ENCODE measurements around the gene PAM.

The PAM gene

DNA sequence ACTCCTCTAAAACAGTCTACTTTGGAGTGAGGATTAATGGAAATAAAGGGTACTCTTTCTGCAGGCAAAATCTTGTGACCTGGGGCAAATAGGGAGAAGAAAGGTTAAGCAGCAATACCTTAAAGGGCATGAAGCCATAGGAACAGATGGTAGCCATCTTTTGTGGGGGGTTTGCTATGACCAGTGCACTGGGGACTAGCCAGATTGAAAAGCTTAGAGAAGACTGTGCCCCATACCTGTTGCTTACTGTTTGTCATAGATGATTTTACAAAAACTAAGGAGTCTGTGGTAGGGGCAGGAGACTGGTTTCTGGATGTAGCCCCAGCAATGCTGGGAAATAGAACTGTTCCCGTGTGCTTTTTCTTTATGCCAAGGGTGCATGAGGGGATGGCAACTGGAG is 58.6 kb downstream of the PAM start:
- DNase-seq (ENCODE audit: low read depth, low spot score) = no peak

DNA sequence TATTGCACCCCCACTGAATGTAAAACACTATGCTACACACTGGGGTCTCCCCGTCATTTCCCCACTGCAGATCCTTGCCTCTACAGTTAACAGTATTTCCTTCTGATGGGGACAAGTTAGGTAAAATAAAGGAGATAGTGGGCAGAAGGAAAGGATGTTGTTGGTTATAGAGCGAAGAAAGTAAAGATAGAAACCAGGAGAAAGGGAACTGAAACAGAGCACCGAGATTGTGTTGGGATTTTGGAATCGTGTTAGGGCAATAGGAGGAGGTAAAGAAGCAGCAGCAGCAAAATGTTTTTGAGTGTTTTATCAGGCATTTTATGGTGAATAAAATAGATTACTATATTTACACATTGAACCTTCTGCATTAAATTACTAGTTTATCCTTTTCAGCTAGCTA is 60.0 kb downstream of the PAM start:
- no peak for DNase-seq (ENCODE audit: low read depth, low spot score)

DNA sequence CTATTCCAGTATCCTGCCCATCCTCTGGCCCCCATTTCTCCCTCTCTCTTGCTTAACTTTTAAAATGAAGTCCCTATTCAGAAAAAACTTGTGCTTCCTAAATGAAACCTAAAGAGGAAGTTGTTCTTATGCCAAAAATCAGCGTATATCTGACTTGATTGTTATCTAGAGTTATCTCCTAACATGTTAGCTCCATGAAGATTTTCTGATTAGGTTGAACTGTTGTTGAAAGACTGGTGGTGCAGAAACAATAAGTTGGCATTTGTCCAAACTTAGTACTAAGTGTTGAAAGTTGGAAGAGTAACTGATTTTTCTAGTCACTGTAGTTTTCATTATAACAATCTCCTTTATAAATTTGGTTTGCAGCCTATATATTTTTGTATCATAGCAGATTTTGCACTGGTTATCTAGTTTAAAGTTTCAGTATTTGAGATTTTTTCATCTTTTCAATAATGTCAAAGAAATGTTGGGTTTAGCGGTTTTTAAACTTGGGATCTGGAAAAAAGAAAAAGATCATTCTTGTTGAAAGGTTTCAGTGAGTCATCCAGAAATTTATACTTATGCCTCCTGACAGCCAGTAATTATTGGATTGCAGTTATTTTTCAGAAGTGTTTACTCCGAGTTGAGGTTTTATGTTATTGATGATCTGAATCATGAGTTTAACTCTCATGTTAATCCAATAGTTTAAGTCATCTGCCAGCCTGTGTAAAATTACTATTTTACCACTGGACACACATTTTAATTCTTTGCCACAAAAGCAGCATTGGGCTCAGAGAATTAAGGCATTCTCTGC is 60.6 kb downstream of the PAM start:
- no peak for DNase-seq (ENCODE audit: low read depth, low spot score)

GRCh38 chr5:102818345-102818744 is 63.2 kb downstream of the PAM start:
- DNase-seq (ENCODE audit: low read depth, low spot score) = no peak

GRCh38 chr5:102818934-102819333 is 63.8 kb downstream of the PAM start:
- DNase-seq (ENCODE audit: low read depth, low spot score) = no peak

DNA sequence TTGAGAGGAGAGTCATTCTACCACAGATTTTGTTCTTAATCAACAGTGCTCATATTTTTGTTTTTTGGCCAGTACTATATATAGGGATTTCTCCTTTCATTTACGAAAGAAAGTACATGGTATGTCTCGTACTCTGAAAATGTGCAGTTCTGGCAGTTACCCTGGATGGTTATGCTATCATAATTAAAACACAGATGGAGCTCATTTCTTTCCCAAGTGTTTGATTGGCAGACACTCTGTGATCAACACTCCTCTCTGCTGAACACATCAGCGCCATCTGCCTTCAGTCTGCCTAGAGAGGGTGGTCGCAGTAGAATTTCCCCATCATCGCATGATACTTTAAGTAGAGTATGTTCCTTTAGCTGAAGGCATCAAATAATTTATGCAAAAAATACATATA is 64.5 kb downstream of the PAM start:
- DNase-seq (ENCODE audit: low read depth, low spot score) = no peak

DNA sequence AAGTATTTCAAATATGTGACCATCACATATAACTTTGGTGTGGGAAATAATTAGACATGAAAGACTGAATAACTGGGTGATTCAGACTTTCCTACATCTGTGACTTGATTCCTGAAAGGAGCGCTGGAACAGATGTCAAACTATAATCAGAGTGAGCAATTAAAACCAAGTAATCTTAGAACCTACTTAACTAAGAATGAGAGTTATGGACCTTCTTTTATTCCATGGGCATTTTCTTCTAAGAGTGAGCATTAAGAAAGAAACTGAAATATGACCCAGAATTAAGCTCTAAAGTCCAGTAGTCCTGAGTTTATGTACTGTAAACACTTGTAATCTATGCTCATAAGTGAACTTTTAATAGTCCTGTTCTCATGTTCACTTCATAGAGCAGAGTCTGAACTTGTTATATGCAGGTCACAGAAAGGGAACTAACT is 68.4 kb downstream of the PAM start:
- no peak for DNase-seq (ENCODE audit: low read depth, low spot score)

DNA sequence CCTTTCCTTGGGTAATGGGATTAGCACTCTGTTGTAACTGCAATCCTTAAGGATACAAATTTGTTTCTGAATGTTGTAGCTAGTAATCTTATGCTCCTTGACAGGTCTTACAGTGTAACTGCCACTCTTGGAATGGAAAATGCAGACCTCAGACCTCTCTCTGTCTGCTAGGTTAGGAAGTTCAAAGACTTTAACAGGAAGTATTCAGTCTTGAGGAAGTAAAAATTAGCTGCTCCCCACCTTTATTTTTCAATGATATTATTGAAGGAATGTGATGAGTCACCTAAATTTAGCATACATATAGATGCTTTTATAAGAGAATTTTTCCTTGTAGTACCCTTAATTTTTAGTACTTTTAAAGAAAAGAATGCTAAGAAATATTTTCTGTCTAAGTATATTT is 71.5 kb downstream of the PAM start:
- no peak for DNase-seq (ENCODE audit: low read depth, low spot score)

DNA sequence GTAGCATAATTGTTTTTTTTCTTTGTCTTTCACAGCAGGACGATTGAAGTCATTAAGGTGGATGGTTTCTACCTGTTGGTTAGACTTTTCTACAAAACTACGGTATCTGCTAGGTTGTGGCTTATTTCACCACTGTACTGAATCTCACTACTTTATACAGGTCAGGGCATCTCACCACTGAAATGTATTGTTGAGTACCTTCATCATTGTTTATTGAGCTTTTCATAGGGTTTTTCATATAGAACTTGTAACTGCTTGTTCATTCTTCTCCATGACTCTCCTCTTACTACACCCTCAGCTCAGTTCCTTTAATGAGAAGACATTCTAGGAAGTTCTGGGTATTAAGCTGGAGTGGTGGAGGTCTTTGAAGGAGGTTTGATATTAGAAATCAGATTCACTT is 75.1 kb downstream of the PAM start:
- DNase-seq (ENCODE audit: low read depth, low spot score) = no peak

DNA sequence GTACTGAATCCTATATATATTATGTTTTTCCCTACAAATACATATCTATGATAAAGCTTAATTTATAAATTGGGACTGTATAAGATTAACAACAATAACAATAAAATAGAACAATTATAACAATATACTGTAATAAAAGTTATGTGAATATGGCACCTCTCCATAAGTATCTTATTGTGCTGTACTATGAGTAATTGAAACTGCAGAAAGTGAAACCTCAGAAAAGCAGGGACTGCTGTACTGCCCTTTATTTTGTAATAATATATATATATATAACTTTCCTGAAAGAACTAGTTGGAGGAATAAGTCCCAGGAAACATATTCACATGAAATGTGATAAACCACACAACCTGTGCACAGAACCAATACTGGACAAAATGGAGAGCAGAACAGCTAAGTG is 77.3 kb downstream of the PAM start:
- no peak for DNase-seq (ENCODE audit: low read depth, low spot score)

DNA sequence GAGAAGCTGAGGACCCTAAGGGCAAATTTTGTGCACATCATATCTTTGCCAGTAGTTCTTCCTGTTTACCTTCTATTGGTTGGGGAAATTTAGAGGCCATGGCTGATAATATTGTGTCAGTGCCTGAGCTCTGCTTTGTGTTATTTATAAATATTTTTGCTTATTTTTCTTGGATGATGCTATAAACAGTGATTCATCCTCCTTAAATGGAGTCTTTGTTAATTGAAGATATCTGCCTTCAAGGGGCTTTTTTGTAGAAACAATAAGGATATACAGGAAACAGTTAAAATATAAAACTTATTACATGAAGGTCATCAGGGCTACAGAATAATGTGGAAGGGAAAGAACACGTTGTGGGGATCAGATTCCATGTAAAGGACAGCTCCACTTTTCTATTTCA is 78.0 kb downstream of the PAM start:
- no peak for DNase-seq (ENCODE audit: low read depth, low spot score)

DNA sequence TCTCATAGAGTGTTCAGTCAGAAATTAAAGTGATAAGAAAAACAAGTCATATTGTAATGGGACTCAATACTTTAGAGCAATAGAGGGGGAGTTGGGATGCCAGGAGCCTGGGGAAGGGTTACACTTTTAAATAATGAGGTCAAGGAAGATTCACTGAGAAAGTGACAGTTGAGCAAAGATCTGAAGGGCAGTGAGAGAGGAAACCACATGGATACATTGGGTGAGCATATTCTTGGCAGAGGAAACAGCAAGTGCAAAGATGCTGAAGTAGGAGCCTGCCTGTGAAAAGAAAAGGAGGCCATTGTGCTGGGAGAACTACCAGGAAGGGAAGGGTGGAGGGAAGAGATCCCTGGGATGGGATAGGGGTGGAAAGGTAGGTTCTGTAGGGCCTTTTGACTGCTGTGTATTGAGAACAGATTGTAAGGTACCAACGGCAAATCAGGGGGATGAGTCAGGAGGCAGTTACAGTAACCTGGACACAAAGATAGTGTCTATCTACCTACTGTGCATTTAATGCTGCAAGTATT is 79.4 kb downstream of the PAM start:
- DNase-seq (ENCODE audit: low read depth, low spot score) = no peak

DNA sequence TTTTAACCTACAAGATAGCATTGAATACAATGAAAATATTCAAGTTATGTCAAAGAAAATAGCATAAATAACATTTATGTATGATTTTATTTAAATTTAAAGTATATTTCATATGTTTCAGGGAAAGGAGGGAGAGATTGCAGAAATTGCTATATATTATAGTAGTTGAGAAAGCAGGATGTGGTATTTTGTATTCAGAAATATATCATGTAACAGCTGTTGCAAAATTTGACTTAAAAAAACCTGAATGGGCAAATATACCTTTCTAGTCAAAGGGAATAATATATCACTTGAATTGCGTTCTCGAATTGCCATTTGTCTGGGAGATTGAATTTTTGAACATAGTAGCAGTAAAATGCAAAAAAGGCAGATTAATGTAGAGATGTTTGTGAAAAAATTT is 80.6 kb downstream of the PAM start:
- DNase-seq (ENCODE audit: low read depth, low spot score) = no peak

DNA sequence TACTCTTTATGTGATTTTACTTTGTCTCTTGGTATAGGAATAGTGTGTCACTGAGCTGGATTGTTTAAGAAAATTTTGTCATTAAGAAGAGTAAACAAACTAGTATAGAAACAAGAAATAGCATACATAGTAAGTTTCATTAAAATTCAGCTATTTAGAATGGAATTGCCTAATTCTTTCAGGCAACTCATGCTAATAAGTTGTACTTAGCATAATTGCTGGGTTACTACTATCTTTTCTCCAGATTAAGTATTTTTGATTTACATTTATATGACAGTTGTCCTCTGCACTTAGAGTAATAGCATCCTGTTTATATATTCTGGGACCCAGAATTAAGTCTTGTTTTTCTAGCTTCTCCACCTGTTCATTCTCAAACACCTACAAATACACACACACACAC is 85.9 kb downstream of the PAM start:
- DNase-seq (ENCODE audit: low read depth, low spot score) = no peak

GRCh38 chr5:102843997-102844396 is 88.9 kb downstream of the PAM start:
- DNase-seq (ENCODE audit: low read depth, low spot score) = no peak

GRCh38 chr5:102845041-102845440 is 89.9 kb downstream of the PAM start:
- no peak for DNase-seq (ENCODE audit: low read depth, low spot score)

DNA sequence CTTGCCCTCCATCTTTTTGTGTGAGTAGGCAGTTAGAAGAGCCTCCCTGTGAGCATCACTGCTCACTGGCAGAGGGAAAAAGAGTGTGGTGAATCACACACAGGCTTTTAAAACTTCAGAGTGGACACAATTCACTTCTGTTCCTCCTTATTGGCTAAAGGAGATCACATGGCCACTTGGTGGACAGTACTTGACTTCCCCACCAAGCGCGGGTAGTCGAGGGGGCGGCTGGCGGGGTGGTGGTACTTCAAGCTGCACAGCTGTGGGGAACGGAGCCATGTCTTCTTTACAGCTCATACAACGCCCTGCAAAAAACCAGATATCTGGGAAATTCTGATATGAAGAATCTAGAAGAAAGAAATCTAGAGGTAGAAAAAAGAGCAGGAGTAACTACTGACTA is 95.4 kb downstream of the PAM start:
- DNase-seq (ENCODE audit: low read depth, low spot score) = no peak

DNA sequence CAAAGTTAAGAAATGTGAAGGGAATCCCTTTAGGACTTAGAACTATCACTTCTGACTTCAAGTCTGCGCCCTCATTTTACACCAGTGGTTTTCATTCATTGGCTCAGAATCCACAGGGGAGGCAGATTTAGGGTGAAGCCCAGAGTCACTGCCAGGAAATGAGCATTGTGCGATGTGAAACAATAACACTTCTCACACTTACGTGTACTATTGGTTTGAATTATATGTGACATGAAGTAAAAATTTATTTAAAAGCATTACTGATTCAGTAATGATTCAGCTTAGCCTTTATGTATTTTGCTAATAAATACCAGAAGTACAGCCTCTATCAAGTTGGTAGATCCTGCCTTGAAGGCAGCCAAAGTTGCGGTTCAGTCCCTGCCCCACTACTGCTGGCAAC is 98.6 kb downstream of the PAM start:
- DNase-seq (ENCODE audit: low read depth, low spot score) = no peak

- DNase-seq (ENCODE audit: low read depth, low spot score) = no peak
Measured at GRCh38 chr5:102855681-102856388, 100.7 kb downstream of the PAM start.

DNA sequence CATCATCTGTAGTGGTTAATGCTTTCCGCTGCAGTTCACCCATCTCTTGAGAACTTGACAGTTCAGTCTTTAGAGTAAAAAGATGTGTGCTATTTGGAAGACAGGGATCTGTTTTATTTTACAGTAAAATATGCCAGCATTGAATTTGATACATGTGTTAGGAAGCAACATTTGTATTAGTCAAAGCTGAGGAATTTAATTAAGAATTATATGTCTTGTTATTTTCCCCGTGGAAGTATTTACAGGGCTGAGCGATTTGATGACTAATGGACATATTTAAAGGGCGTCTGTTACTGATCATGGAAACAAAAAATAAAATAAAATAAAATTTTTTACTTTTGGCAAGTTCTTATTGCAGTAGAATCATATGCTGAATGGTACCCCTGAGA is 101.3 kb downstream of the PAM start:
- no peak for DNase-seq (ENCODE audit: low read depth, low spot score)

DNA sequence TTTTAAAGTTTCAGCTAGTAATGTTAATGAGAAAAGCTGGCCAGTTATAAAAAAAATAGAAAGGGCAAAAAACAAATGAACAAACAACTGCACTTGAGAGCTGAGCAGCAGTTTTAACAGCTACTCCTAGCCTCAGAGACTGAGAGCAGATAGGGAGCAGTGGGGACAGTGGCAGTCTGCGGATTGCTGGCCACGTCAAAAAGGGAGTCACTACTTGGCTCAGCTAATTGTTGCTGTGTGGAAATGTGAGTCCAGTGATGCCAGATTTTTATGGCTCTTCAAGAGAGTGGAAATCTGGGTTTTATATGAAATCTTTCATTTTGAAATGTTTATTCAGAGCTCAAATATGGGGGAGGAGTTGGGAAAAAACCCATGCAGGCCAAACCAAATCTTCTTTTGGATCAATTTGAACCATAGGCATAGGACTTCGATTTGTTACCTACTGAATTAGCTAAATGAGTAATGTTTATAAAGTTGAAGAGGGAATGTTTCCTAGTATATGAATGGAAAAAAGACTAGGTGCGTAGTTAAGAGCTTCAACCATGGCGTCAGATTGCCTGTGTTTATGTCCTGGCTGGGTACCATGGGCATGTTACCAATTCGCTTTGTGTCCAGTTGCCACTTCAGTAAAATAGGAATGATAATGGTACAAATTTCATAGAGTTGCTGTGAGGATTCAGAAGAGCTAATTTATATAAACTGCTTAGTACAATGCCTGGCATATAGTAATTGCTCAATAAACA is 102.1 kb downstream of the PAM start:
- DNase-seq (ENCODE audit: low read depth, low spot score) = no peak

DNA sequence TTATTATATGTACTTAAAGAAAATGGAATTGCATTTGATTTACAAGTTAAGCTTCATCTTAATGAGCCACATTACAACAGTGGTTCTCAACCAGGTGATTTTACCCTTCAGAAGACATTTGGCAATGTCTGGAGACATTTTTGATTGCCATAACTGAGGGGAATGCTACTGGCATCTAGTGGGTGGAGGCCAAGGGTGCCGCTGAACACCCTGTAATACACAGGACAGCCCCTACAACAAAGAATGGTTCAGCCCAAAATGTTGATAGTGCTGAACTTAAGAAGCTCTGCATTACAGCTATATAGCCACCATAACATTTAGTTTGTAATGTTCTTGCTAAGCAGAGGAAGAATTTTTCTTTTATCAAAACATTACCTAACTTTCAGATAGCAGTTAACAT is 103.1 kb downstream of the PAM start:
- no peak for DNase-seq (ENCODE audit: low read depth, low spot score)
